ENCODE data around the gene KCNN3. TPM values are rescaled to one million over a fixed set of nuclear protein-coding genes. Genes with fewer than 3 reads are reported as not detected.

KCNN3 gene
- total RNA-seq, 1 experiment from 2014 or later: 0.26 TPM

DNA sequence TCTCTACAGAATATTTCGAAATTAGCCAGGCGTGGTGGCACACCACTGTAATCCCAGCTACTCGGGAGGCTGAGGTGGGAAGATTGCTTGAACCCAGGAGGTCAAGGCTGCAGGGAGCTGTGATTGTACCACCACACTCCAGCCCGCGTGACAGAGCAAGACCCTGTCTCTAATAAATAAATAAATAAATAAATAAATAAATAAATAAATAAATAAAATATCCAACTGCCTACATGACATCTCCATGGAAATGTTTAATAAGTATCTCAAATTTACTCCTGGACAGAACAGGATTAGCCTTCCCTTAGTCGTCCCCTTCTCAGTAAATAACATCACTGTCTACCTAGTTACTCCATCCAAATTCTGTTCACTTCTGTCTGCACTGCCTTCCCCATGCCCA is 29.0 kb upstream of the KCNN3 start:
- no TSS peak for BruUV-seq (replicated peaks)
- no peak for DNase-seq

DNA sequence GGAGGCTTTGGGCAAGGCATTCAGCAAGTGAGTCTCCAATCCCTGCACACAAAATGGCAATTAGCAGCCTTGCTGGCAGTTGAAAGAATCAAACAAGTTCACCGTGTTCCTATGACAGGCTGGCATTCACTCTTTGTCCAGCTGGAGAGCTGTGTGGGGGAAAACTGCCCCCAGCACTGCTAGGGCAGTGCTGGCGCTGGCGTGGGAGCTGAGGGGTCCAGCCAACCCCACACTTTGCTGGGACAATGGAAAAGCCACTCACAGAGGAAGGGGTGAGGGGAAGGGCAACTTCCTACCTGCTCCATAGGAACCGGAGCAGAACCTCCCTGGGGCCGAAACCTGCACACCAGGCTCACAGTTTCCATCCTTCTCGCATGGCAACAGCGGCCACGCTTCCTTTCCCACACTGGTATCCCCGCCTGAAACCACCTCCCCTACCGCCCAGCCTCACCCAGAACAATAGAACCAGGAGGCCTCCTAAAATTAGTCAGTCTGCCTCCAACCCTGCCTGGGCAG is 26.7 kb upstream of the KCNN3 start:
- intact Hi-C loops (cut with micrococcal nuclease): no loop called here
- H3F3A ChIP-seq (ENCODE audit: low read length, unreplicated experiment): no peaks in the 10 kb centered on the region
- H3K79me2 ChIP-seq (ENCODE audit: low read length): no peaks in the 10 kb centered on the region
- no peak overlapping the region for H3K4me2 ChIP-seq (ENCODE audit: low read length)
- H3K27me3 ChIP-seq (ENCODE audit: low read length): peaks cover 5% of the 10 kb centered on the region; the same call in 1 of the 2 replicates
- H2AFZ ChIP-seq (ENCODE audit: low read length): no peak overlapping the region
- BruUV-seq (replicated peaks): no TSS peak
- no peak overlapping the region for H3K9ac ChIP-seq (ENCODE audit: low read length)
- ATAC-seq (no peak), DNase-seq (no peak)
- H3K9me3 ChIP-seq (ENCODE audit: low read length): no peaks in the 10 kb centered on the region
- TF ChIP-seq EZH2phosphoT487 (IDR thresholded peaks at IDR 0.05; ENCODE audit: borderline replicate concordance, low read length) (no peak), EZH2 (IDR thresholded peaks at IDR 0.05; ENCODE audit: low read length, unreplicated experiment) (no peak)
- TF ChIP-seq, protein P1, sequence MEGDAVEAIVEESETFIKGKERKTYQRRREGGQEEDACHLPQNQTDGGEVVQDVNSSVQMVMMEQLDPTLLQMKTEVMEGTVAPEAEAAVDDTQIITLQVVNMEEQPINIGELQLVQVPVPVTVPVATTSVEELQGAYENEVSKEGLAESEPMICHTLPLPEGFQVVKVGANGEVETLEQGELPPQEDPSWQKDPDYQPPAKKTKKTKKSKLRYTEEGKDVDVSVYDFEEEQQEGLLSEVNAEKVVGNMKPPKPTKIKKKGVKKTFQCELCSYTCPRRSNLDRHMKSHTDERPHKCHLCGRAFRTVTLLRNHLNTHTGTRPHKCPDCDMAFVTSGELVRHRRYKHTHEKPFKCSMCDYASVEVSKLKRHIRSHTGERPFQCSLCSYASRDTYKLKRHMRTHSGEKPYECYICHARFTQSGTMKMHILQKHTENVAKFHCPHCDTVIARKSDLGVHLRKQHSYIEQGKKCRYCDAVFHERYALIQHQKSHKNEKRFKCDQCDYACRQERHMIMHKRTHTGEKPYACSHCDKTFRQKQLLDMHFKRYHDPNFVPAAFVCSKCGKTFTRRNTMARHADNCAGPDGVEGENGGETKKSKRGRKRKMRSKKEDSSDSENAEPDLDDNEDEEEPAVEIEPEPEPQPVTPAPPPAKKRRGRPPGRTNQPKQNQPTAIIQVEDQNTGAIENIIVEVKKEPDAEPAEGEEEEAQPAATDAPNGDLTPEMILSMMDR (conservative IDR thresholded peaks at IDR 0.05; ENCODE audit: low read depth, low read length): no peak
- no peak overlapping the region for H3K4me3 ChIP-seq (ENCODE audit: low read length)
- H4K20me1 ChIP-seq (ENCODE audit: low read length): no peaks in the 10 kb centered on the region
- H3K9me2 ChIP-seq (replicated peaks; ENCODE audit: low read length): no peaks in the 10 kb centered on the region
- no peaks in the 10 kb centered on the region for H3K36me3 ChIP-seq (ENCODE audit: low read depth, low read length)
- POLR2A ChIA-PET (ENCODE audit: unreplicated experiment): no interaction called here
- no peaks in the 10 kb centered on the region for H3K4me1 ChIP-seq (ENCODE audit: insufficient read depth, low read length)
- no peak overlapping the region for H3K27ac ChIP-seq (ENCODE audit: low read length)
- CTCF ChIA-PET: no interaction called here

More for the DNA sequence above, 29.0 kb upstream of the KCNN3 start:
- no peaks in the 10 kb centered on the region for H3K9me3 ChIP-seq (ENCODE audit: low read length)
- no peaks in the 10 kb centered on the region for H3K4me1 ChIP-seq (ENCODE audit: insufficient read depth, low read length)
- H3K4me3 ChIP-seq (ENCODE audit: low read length): no peak overlapping the region
- no peaks in the 10 kb centered on the region for H3K9me2 ChIP-seq (replicated peaks; ENCODE audit: low read length)
- no peak for ATAC-seq
- TF ChIP-seq, protein P1 (conservative IDR thresholded peaks at IDR 0.05; ENCODE audit: low read depth, low read length): no peak
- no peak for TF ChIP-seq EZH2phosphoT487 (IDR thresholded peaks at IDR 0.05; ENCODE audit: borderline replicate concordance, low read length)
- TF ChIP-seq EZH2 (IDR thresholded peaks at IDR 0.05; ENCODE audit: low read length, unreplicated experiment): no peak
- no peaks in the 10 kb centered on the region for H3K27me3 ChIP-seq (ENCODE audit: low read length)
- no peaks in the 10 kb centered on the region for H4K20me1 ChIP-seq (ENCODE audit: low read length)
- no peak overlapping the region for H3K9ac ChIP-seq (ENCODE audit: low read length)
- no peaks in the 10 kb centered on the region for H3K79me2 ChIP-seq (ENCODE audit: low read length)
- H3K27ac ChIP-seq (ENCODE audit: low read length): no peak overlapping the region
- H3K36me3 ChIP-seq (ENCODE audit: low read depth, low read length): no peaks in the 10 kb centered on the region
- ChIA-PET CTCF (no interaction called here), POLR2A (ENCODE audit: unreplicated experiment) (no interaction called here)
- no peaks in the 10 kb centered on the region for H3F3A ChIP-seq (ENCODE audit: low read length, unreplicated experiment)
- intact Hi-C loops (cut with micrococcal nuclease): no loop called here
- no peak overlapping the region for H2AFZ ChIP-seq (ENCODE audit: low read length)
- no peak overlapping the region for H3K4me2 ChIP-seq (ENCODE audit: low read length)

DNA sequence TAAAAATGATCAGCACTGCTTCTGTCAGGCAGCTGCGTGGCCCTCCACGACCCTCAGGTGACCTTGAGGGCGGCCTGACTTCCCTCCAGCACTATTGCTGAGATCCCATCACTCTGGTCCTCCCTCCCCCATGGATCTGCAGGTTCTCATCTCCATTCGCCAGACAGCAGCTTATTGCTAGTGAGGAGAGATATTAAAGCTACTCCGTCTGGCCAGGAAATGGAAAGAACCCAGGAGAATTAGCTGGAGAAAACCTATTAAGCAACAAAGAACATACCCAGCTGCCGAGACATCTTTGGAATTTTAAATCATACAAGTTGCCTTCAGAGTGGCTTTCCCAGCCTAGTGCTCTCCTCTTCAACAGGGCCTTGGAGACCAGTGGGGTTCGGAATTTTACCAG is 25.7 kb upstream of the KCNN3 start:
- POLR2A ChIA-PET (ENCODE audit: unreplicated experiment): no interaction called here
- Histone ChIP-seq H3K4me2 (ENCODE audit: low read length) (no peak overlapping the region), H4K20me1 (ENCODE audit: low read length) (no peaks in the 10 kb centered on the region), H3K79me2 (ENCODE audit: low read length) (no peaks in the 10 kb centered on the region), H3K27ac (ENCODE audit: low read length) (no peak overlapping the region), H3K27me3 (ENCODE audit: low read length) (peaks cover 5% of the 10 kb centered on the region; the same call in 1 of the 2 replicates), H2AFZ (ENCODE audit: low read length) (no peak overlapping the region), H3K9me3 (ENCODE audit: low read length) (no peaks in the 10 kb centered on the region), H3K4me3 (ENCODE audit: low read length) (no peak overlapping the region), H3F3A (ENCODE audit: low read length, unreplicated experiment) (no peaks in the 10 kb centered on the region), H3K9me2 (replicated peaks; ENCODE audit: low read length) (no peaks in the 10 kb centered on the region), H3K36me3 (ENCODE audit: low read depth, low read length) (no peaks in the 10 kb centered on the region), H3K9ac (ENCODE audit: low read length) (no peak overlapping the region), H3K4me1 (ENCODE audit: insufficient read depth, low read length) (no peaks in the 10 kb centered on the region)
- BruUV-seq (replicated peaks): no TSS peak
- intact Hi-C loops (cut with micrococcal nuclease): no loop called here
- TF ChIP-seq EZH2phosphoT487 (IDR thresholded peaks at IDR 0.05; ENCODE audit: borderline replicate concordance, low read length) (no peak), EZH2 (IDR thresholded peaks at IDR 0.05; ENCODE audit: low read length, unreplicated experiment) (no peak)
- TF ChIP-seq, protein P1 (conservative IDR thresholded peaks at IDR 0.05; ENCODE audit: low read depth, low read length): no peak
- no peak for DNase-seq
- no peak for ATAC-seq
- CTCF ChIA-PET: interaction anchor here (0.5 to 0.6 kb wide), 2 partner anchors 257 to 534 kb away, joined by 4 to 5 read pairs; no protein-coding TSS in a partner anchor
